Stimulated activated CD8-positive, alpha-beta memory T cell treated with anti-CD3 and anti-CD28 coated beads, Interleukin-7, amount 100 ng/mL, for 1 hour (primary cell): ENCODE data around the gene ARL14EPL.

Source experiments
- DNase-seq, 2 donors: peaks; one replicate each; pipeline ENCODE4 v3.0.0-alpha.2; 2020; ENCODE audit warnings: low read depth in 2 of 2

Gene ARL14EPL

DNA sequence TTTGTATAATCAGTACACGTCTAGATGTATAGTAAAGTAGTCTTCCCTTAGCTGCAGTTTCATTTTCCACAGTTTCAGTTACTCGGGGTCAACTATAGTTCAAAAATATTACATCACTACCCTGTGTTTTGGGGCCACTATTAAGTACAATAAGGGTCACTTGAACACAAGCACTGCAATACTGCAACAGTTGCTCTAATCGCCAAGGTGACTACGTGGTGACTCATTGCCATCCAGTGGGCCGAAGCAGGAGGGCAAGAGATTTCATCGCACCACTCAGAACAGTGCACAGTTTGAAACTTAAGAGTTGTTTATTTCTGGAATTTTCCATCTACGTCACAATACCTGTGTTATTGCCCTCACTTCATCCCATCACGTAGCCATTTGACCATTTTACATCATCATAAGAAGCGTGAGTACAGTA, at the start of gene ARL14EPL:
ARL14EPL (plus strand) TSS at position 379 of the 424 bp plus-strand sequence. CDS start 18,994 bp downstream, outside the sequence.
- DNase-seq: no peak

DNA sequence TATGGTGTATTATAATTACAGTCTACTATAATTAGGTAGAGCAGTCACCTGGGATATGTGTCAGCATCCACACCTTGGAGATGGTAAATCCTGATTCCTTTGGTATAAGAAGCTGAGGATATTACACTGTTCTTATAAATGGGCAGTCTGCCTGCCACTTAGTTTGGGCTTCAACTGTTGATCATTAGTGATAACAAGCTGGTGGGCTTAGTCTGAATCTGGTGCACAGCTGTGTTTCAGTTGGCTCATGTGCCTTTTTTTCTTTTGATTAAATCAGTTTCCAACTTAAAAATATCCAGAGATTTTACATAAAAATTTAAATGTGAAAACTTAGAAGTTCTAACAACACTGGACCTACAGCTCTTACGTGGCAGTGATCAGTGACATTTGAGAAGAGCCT, 48.8 kb upstream of the ARL14EPL start:
- no peak for DNase-seq

GRCh38 chr5:115985802-115986757, 46.2 kb upstream of the ARL14EPL start:
- no peak for DNase-seq

DNA sequence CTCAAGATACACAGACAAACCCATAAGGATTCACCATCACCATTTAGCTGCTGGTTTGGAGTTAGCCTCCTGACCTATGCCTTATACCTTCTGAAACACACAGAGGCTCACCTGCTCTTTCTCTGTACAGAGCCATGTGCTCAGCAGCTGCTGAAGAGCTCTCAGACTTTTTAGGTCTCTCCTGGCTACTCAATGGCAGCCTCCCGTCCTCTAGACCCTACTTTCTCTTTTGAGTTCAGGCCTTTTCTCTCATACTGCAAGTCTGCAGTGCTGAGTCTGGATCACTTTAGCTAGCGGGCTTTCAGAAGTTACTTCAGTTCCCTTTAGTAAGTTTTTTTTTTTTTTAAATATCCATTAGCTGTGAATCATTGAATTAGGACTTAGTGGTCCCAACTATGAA, 44.3 kb upstream of the ARL14EPL start:
- DNase-seq: no peak

- no peak for DNase-seq
Observed at GRCh38 chr5:115992848-115993350, 39.4 kb upstream of the ARL14EPL start.

- DNase-seq: no peak
Observed at GRCh38 chr5:115995351-115995750, 36.9 kb upstream of the ARL14EPL start.

DNA sequence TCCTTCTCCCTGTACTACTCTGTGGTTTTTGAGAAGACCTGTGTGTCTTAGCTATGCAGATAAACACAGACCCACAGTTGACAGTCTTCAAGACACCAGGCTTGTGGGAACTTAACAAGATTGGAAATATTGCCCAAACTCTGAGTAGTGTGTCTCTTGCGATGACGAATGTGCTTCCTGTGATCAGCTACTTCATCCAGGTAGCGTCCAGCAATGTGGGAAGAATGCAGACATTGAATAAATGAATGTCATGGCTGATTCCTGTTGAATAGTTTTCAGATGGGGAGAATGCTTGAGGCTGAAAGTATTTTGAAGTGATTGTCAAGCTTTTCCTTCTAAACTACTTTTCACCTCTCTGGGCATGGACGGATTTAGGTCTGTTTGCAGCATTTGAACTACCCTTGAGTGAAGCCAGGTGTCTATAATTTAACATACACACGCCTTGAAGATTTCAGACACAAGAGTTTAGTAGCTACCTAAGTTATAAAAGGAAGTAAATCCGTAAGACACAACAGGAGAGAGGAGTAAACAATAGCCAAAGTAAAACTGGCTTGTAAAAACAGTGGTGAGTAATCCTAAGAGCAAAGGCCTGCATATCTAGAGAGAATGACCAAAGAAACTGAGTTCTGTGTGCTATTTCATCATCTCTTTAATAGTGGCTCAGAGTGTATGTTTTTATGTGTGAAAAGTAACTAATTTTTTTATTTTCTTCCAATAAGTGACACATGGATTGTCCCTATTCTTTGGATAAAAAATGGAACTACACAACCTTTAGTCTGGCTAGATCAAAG, 30.0 kb upstream of the ARL14EPL start:
- DNase-seq: no peak

GRCh38 chr5:116004248-116004647, 28.0 kb upstream of the ARL14EPL start:
- DNase-seq: no peak

GRCh38 chr5:116009806-116010205, 22.5 kb upstream of the ARL14EPL start:
- no peak for DNase-seq

DNA sequence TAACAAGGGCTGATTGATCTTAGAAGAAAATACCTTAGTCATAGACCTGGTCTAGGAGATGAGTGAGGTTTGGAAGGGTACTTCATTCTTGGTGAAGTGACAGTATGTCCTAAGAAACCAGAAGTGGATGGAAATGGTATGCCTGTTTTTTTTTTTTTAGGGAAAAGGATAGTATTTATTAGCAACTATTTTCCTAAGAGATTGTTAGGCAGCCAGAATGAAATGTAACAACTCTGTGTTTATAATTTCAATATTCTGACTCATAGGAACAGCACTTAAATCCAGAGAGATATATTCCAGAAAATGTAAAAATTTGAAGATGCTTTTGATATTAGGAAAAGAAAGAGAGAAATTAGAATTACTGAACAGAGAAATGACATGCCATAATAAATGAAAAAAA, 21.2 kb upstream of the ARL14EPL start:
- DNase-seq: no peak

GRCh38 chr5:116013207-116013785, 19.0 kb upstream of the ARL14EPL start:
- no peak for DNase-seq

DNA sequence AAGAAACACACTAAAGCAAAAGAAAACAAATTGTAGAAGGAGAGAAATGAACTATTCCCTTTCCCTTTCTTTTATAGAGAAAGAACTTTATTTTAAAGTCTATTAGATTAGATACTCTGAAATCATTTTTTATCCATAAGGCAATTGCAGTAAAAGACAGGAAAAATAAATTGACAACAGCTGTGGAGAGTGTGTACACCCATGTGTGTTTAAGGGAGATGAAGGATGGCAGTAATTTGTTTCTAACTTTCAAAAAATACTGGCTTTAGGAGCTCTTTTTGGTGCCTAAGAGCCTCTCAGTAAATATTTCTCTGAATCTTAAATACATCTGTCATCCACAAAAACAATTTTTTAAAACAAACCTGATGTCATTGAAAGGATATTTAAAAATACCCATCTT, 18.3 kb upstream of the ARL14EPL start:
- no peak for DNase-seq

DNA sequence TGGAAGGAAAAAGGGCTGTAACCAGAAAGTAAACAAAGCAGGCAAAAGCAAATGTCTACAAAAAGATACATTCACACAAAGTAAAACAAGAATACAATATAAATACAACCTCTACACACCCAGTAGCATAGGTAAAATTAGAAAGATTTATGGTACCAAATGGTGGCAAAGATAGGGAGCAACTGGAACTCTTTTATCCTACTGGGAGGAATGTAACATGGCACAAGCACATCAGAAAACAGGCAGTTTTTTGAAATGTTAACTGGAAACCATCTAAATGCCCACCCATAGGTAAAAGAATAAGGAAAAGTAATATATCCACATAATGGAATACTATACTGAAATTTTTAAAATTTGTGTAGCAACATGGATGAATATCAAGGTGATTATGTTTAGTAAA, 8.7 kb upstream of the ARL14EPL start:
- no peak for DNase-seq

GRCh38 chr5:116025866-116026265, 6.4 kb upstream of the ARL14EPL start:
- no peak for DNase-seq

- no peak for DNase-seq
Observed at GRCh38 chr5:116032991-116033390, 719 bp downstream of the ARL14EPL start.

GRCh38 chr5:116035123-116035522, 2.9 kb downstream of the ARL14EPL start:
- DNase-seq: no peak

GRCh38 chr5:116037236-116037822, 5.1 kb downstream of the ARL14EPL start:
- no peak for DNase-seq

GRCh38 chr5:116038817-116039216, 6.5 kb downstream of the ARL14EPL start:
- DNase-seq: no peak

- no peak for DNase-seq
Observed at GRCh38 chr5:116042375-116042774, 10.1 kb downstream of the ARL14EPL start.

DNA sequence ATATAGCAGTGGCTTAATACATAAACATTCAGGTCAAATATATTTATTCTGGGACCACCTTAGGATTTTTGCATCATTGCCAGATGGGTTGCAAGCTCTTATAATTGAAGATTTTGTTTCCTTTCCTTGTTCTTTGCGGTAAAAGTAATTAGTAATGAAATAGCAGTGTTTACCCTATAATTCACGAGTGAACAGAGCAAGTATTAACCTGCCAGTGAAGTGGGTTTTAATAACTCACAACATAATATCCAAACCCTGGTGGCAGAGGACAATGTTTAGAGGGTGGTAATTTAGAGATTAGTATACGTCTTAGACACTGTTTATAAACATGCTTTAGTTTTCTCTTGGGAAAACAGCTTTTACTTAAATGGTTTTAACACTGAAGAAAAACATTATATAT, 11.8 kb downstream of the ARL14EPL start:
- DNase-seq: no peak

- DNase-seq: no peak
Observed at GRCh38 chr5:116045821-116046220, 13.5 kb downstream of the ARL14EPL start.

GRCh38 chr5:116046261-116046660, 14.0 kb downstream of the ARL14EPL start:
- no peak for DNase-seq
